PC-9 (cell line): Measurements from ENCODE around the gene LRMDA. TPM values are rescaled to one million over a fixed set of nuclear protein-coding genes. Genes with fewer than 3 reads are reported as not detected.

Experiments used
- BruUV-seq: library from RNA; stranded (reverse); fragments of 400-500 nt; replicated peaks from 2 replicates; lab custom pipeline; 2021; lab: Mats Ljungman, UMichigan
- CTCF ChIA-PET: fragments of 300-600 bp; sonication (Branson Sonifier 250); formaldehyde crosslinking; loops from one replicate; lab custom pipeline; 2022; ENCODE audit warnings: antibody characterized with exemption; lab: Charles Lee
- POLR2A ChIA-PET: fragments of 300-600 bp; sonication (Branson Sonifier 250); formaldehyde crosslinking; loops from one replicate; lab custom pipeline; 2022; ENCODE audit warnings: antibody characterized with exemption; ENCODE audit not compliant: unreplicated experiment; lab: Charles Lee
- DNase-seq, 2 experiments: peaks; one replicate each; pipeline versions ENCODE4 v3.0.0 to v3.0.0-alpha.2; 2015 to 2022; ENCODE audit warnings: mixed read lengths in 1 of 2
- H2AFZ ChIP-seq: fragments of 200-600 bp; sonication (generic); 2 replicates; pipeline ENCODE4 v1.8.1; 2017; ENCODE audit warnings: antibody characterized with exemption
- H3F3A ChIP-seq: fragments of 200-600 bp; sonication (generic); 2 replicates; pipeline ENCODE4 v1.8.1; 2017; ENCODE audit warnings: antibody characterized with exemption, mild to moderate bottlenecking, low read depth; ENCODE audit not compliant: insufficient read depth
- H3K27ac ChIP-seq: fragments of 200-600 bp; sonication (generic); 2 replicates; pipeline ENCODE4 v1.6.1; 2016; ENCODE audit warnings: mixed run types
- H3K27me3 ChIP-seq: fragments of 200-600 bp; sonication (generic); 2 replicates; pipeline ENCODE4 v1.6.1; 2016; ENCODE audit warnings: low read depth, mixed run types; ENCODE audit not compliant: insufficient read depth
- H3K36me3 ChIP-seq: fragments of 200-600 bp; sonication (generic); 2 replicates; pipeline ENCODE4 v1.6.1; 2016; ENCODE audit warnings: low read depth, mixed run types
- H3K4me1 ChIP-seq: fragments of 200-600 bp; sonication (generic); replicated peaks from 2 replicates; pipeline ENCODE4 v1.6.1; 2016; ENCODE audit warnings: mixed run types; ENCODE audit not compliant: insufficient read depth
- H3K4me2 ChIP-seq: fragments of 200-600 bp; sonication (generic); 2 replicates; pipeline ENCODE4 v1.6.1; 2017; ENCODE audit warnings: mixed run types
- H3K4me3 ChIP-seq: fragments of 200-600 bp; sonication (generic); 2 replicates; pipeline ENCODE4 v1.6.1; 2016; ENCODE audit warnings: mixed run types
- H3K79me2 ChIP-seq: fragments of 200-600 bp; sonication (generic); 2 replicates; pipeline ENCODE4 v1.6.1; 2017; ENCODE audit warnings: low read depth, mixed run types
- H3K9me2 ChIP-seq: fragments of 200-600 bp; sonication (generic); 2 replicates; pipeline ENCODE4 v1.8.1; 2017; ENCODE audit warnings: mild to moderate bottlenecking; ENCODE audit not compliant: insufficient read depth
- H3K9me3 ChIP-seq: fragments of 200-600 bp; sonication (generic); 2 replicates; pipeline ENCODE4 v1.8.1; 2016; ENCODE audit warnings: low read depth; ENCODE audit not compliant: insufficient read depth
- H4K20me1 ChIP-seq: fragments of 200-600 bp; sonication (generic); 2 replicates; pipeline ENCODE4 v1.8.1; 2017; ENCODE audit not compliant: insufficient read depth
- EZH2 ChIP-seq: fragments of 200-600 bp; sonication (generic); IDR thresholded peaks from 2 replicates; pipeline ENCODE4 v1.8.0; 2017; ENCODE audit warnings: antibody characterized with exemption, low read depth
- intact Hi-C: fragments of 100-400 bp; cut with micrococcal nuclease; formaldehyde crosslinking; loops from one replicate; pipeline ENCODE4 v1.10.0; 2022; ENCODE audit not compliant: unreplicated experiment
- total RNA-seq: library from RNA; stranded (reverse); gene quantifications from 2 replicates; pipeline ENCODE4 v1.2.3, GENCODE V29; 2021
- TF ChIP-seq, protein P1 (sequence below): fragments of 200-600 bp; sonication (generic); conservative IDR thresholded peaks from 2 replicates; pipeline ENCODE4 v1.6.1; 2017; ENCODE audit warnings: mixed run types, antibody characterized with exemption, mild to moderate bottlenecking, moderate library complexity

Gene LRMDA
- total RNA-seq, 1 experiment from 2014 or later: not detected

GRCh38 chr10:76576276-76576962 lies 1145.0 kb downstream of the LRMDA start:
- H3F3A ChIP-seq: no peaks in the 10 kb centered on the region
- no peaks in the 10 kb centered on the region for H3K27me3 ChIP-seq
- H3K4me2 ChIP-seq: no peak overlapping the region
- no peaks in the 10 kb centered on the region; the same call in 1 of the 2 replicates for H3K9me2 ChIP-seq
- no TSS peak for BruUV-seq
- no peak overlapping the region for H3K27ac ChIP-seq
- ChIA-PET POLR2A (no interaction called here), CTCF (no interaction called here)
- H3K4me3 ChIP-seq: no peak overlapping the region
- H3K9me3 ChIP-seq: no peaks in the 10 kb centered on the region
- no peaks in the 10 kb centered on the region for H3K4me1 ChIP-seq
- DNase-seq: no peak
- TF ChIP-seq, protein P1, sequence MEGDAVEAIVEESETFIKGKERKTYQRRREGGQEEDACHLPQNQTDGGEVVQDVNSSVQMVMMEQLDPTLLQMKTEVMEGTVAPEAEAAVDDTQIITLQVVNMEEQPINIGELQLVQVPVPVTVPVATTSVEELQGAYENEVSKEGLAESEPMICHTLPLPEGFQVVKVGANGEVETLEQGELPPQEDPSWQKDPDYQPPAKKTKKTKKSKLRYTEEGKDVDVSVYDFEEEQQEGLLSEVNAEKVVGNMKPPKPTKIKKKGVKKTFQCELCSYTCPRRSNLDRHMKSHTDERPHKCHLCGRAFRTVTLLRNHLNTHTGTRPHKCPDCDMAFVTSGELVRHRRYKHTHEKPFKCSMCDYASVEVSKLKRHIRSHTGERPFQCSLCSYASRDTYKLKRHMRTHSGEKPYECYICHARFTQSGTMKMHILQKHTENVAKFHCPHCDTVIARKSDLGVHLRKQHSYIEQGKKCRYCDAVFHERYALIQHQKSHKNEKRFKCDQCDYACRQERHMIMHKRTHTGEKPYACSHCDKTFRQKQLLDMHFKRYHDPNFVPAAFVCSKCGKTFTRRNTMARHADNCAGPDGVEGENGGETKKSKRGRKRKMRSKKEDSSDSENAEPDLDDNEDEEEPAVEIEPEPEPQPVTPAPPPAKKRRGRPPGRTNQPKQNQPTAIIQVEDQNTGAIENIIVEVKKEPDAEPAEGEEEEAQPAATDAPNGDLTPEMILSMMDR: no peak
- no peak for TF ChIP-seq EZH2
- no peak overlapping the region for H2AFZ ChIP-seq
- no peaks in the 10 kb centered on the region for H3K79me2 ChIP-seq
- H4K20me1 ChIP-seq: no peaks in the 10 kb centered on the region
- no peaks in the 10 kb centered on the region for H3K36me3 ChIP-seq
- intact Hi-C loops: no loop called here

DNA sequence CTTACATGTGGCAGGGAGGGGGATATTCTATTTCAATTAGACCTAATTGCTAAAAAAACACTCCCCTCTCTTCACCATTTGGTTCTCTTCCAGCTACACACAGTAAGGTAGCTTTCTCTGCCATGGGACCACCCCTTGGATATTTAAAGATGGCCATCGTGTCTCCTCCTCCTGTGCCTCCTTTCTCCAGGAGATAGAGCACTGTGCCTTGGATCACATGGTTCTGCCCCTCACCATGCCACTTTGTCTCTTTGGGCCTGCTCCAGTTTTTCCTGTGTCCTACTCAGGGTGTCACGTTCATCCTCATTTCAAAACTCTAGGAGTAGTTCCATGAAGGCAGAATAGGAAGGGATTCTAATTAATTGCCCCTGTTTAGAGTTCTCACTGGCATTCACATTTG lies 1146.0 kb downstream of the LRMDA start:
- TF ChIP-seq, protein P1: no peak
- no peak for TF ChIP-seq EZH2
- Histone ChIP-seq H3K79me2 (no peaks in the 10 kb centered on the region), H3K9me2 (no peaks in the 10 kb centered on the region; the same call in 1 of the 2 replicates), H3F3A (no peaks in the 10 kb centered on the region), H3K4me2 (no peak overlapping the region), H3K36me3 (no peaks in the 10 kb centered on the region), H4K20me1 (no peaks in the 10 kb centered on the region), H3K4me3 (no peak overlapping the region), H2AFZ (no peak overlapping the region), H3K4me1 (peaks cover 3% of the 10 kb centered on the region; the same call in 1 of the 2 replicates), H3K9me3 (no peaks in the 10 kb centered on the region), H3K27ac (no peak overlapping the region), H3K27me3 (no peaks in the 10 kb centered on the region)
- no TSS peak for BruUV-seq
- intact Hi-C loops: no loop called here
- ChIA-PET CTCF (no interaction called here), POLR2A (no interaction called here)
- no peak for DNase-seq

DNA sequence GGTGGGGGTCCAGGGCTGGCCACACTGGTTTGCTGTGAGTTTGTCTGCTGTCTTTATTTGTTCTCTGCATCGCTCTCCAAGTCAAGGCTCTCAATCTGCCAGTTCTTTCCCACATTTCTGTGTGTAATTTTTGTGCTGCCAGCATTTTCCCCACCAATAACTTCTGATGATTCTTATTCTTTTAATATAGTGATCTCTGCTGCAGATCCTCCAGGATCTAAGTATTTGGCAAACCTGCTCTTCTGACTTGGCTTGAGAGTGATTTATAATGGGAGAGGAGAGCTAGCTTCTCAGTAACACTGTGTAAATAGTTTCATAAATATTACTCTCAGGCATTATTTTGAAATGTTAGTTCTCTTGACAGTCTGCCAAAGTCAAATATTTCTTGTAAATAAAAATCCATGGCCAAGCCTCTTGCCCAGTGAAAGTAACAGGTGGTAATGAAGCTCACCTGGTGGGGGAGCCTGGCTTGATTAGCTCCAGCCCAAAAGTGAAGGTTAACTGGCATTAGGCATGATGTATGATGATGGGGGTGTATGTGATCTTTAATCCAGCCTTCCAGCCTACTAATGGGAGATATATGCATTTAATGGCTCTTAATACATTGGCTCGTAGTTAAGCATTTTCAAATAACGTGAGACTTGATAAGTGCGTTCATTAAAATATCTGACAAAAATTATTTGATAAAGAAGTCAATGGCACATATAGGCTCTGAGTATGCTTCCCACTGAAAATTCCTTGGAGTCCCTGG lies 1150.3 kb downstream of the LRMDA start:
- intact Hi-C loops: no loop called here
- no peak overlapping the region for H3K27ac ChIP-seq
- H4K20me1 ChIP-seq: no peaks in the 10 kb centered on the region
- peak in 1 of 2 experiments; percentile 43 for DNase-seq
- H3K4me1 ChIP-seq: peaks cover 18% of the 10 kb centered on the region
- no peaks in the 10 kb centered on the region for H3K36me3 ChIP-seq
- H3F3A ChIP-seq: peaks cover 10% of the 10 kb centered on the region; the same call in 1 of the 2 replicates
- H3K4me2 ChIP-seq: no peak overlapping the region
- no TSS peak for BruUV-seq
- no peaks in the 10 kb centered on the region for H3K27me3 ChIP-seq
- no peak overlapping the region for H3K4me3 ChIP-seq
- H3K9me3 ChIP-seq: no peaks in the 10 kb centered on the region
- no peaks in the 10 kb centered on the region for H3K79me2 ChIP-seq
- CTCF ChIA-PET: no interaction called here
- H2AFZ ChIP-seq: no peak overlapping the region
- H3K9me2 ChIP-seq: no peaks in the 10 kb centered on the region
- POLR2A ChIA-PET: interaction anchor here (0.6 to 0.7 kb wide), 2 partner anchors 204 to 322 kb away, joined by 3 read pairs; no protein-coding TSS in a partner anchor
- TF ChIP-seq, protein P1: no peak
- TF ChIP-seq EZH2: no peak
